ENCODE results near the gene PSMD13. TPM values are rescaled to one million over a fixed set of nuclear protein-coding genes. Genes with fewer than 3 reads are reported as not detected.

The PSMD13 gene
- total and polyA plus RNA-seq, 2 of the 4 experiments (the other 2 are of a cell fraction) = 177 to 217 TPM

DNA sequence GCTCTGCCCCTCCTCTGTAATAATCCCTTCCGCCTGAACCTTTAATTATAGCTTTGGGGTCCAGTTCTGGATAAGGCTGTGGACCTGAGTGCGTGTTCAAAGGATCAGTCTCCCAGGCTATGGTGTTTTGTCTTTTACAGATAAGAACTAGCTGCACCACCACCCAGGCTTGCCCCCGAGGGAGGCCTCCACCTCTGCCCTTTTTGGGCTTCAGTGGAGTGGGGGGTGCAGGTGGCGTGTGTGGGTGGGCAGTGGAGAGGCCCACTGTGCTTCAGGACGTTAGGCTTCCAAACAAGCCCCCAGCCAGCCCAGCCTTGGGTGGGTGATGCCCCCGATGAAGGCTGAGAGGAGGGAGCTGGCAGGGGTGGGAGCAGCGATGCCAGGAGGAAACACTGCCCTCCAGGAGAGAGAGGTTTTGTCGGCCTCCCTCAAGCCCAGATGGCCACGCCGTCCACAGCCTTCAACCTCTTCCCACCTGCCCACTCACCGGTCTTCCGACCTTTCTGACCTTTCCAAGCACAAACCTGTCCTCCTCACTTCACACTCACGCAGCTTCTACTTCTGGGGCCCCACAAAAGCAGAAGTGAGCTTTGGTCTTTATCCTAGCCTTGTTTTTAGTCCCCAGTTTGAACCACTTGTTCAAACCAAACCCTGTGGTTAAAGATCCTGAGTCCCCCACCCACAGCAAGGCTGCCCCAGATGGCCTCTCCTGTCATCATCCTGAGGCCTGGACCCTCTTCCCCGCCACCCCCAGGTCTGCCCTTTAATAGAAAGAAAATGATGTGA, 20.4 kb downstream of the PSMD13 start:
- dilution Hi-C loops (cut with HindIII; ENCODE audit: low sequenced_read_pairs, unreplicated experiment) (no loop called here), intact Hi-C loops (cut with micrococcal nuclease) (no loop called here), in situ Hi-C loops (cut with MboI; ENCODE audit: low sequenced_read_pairs) (no loop called here)
- no peak overlapping the region for H2BK15ac ChIP-seq (ENCODE audit: low read depth, low read length)
- H2BK20ac ChIP-seq (ENCODE audit: low read depth, low read length) = no peak overlapping the region
- H3K79me1 ChIP-seq (ENCODE audit: low read depth in 1 of 2, low read length in 2 of 2) = no peaks in the 10 kb centered on the region; a peak in 1 of 4 replicates
- CTCF ChIA-PET = no interaction called here
- no peak overlapping the region for H4K91ac ChIP-seq (ENCODE audit: insufficient read depth, low read depth, low read length)
- H3K4me1 ChIP-seq (ENCODE audit: control insufficient read depth, insufficient read depth, low read length) = no peaks in the 10 kb centered on the region
- no peak overlapping the region for H2AK5ac ChIP-seq (ENCODE audit: low read depth, low read length)
- no peaks in the 10 kb centered on the region for H3K9me3 ChIP-seq (ENCODE audit: control insufficient read depth, insufficient read depth, low read length)
- H3K18ac ChIP-seq (ENCODE audit: low read depth, low read length) = no peak overlapping the region
- TF ChIP-seq MXI1 (IDR thresholded peaks at IDR 0.05; ENCODE audit: borderline replicate concordance, low read depth, low read length) = no peak
- H3K56ac ChIP-seq (ENCODE audit: extremely low read depth, insufficient read depth, low read length) = no peak overlapping the region
- peaks cover 10% of the 10 kb centered on the region for H3K27me3 ChIP-seq (ENCODE audit: control insufficient read depth, insufficient read depth, low read length)
- ATAC-seq (ENCODE audit: low read depth) (no peak), DNase-seq (no peak)
- H2AK9ac ChIP-seq (replicated peaks; ENCODE audit: low read depth, low read length, poor library complexity) = no peak overlapping the region
- WGBS, 2 experiments (ENCODE audit: extremely low coverage in 2 of 2, insufficient read length in 1 of 2) = 55% methylated on average over 6 of the region's 14 CpGs; no CpG with 5 or more reads in 1 of the 2 experiments
- no peak overlapping the region for H3K23ac ChIP-seq (ENCODE audit: low read depth, low read length)
- no peak overlapping the region for H3K4me2 ChIP-seq (ENCODE audit: low read depth, low read length)
- no peak overlapping the region for H2BK120ac ChIP-seq (ENCODE audit: low read depth, low read length)
- no peak overlapping the region for H4K8ac ChIP-seq (ENCODE audit: low read depth in 2 of 2, low read length in 2 of 2)
- BruUV-seq (replicated peaks) = no TSS peak
- H4K20me1 ChIP-seq (ENCODE audit: insufficient read depth, low read length) = no peaks in the 10 kb centered on the region; the same call in 1 of the 2 replicates
- H3K9ac ChIP-seq (ENCODE audit: low read depth, low read length) = no peak overlapping the region
- H3K9me1 ChIP-seq (ENCODE audit: insufficient read depth, low read length) = no peaks in the 10 kb centered on the region; the same call in 1 of the 2 replicates
- no peak overlapping the region for H3K4ac ChIP-seq (ENCODE audit: low read depth, low read length)
- peaks cover 17% of the 10 kb centered on the region for H3K36me3 ChIP-seq (ENCODE audit: control insufficient read depth, insufficient read depth, low read length)
- H3K27ac ChIP-seq (ENCODE audit: insufficient read depth, low read length) = no peak overlapping the region
- no peak overlapping the region for H2BK5ac ChIP-seq (ENCODE audit: low read depth, low read length, poor library complexity, severe bottlenecking)
- H2AFZ ChIP-seq (replicated peaks; ENCODE audit: low read length, poor library complexity) = no peak overlapping the region
- no peak overlapping the region for H4K5ac ChIP-seq (ENCODE audit: low read depth, low read length)
- H3K14ac ChIP-seq (replicated peaks; ENCODE audit: low read depth, low read length) = no peak overlapping the region
- H3K4me3 ChIP-seq (ENCODE audit: insufficient read depth, low read depth, low read length) = no peak overlapping the region
- POLR2A ChIA-PET (ENCODE audit: unreplicated experiment) = no interaction called here
